ENCODE data around the gene C6orf136. TPM values are rescaled to one million over a fixed set of nuclear protein-coding genes. Genes with fewer than 3 reads are reported as not detected.

The C6orf136 gene
- total RNA-seq, 1 donor from 2014 or later: 18.8 TPM

DNA sequence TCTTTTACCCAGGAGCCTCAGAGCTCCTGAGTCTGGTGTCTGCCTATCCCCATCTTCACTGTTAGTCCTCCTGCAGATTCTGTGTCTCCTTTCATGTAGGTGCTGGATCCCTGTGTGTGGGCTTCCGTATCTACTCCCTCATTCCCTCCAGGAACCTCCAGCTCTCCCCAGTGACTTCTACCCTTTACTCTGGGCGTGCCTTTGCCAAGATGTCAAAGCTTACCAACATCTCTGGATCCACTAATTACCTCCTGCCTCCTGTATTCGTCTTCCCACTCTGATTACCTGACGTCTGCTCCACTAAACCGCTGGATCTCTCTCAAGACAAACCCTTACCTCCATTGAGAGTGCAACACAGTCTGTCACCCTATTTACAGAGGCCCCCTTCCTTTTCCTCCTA is 2.2 kb upstream of the C6orf136 start:
- Mint-ChIP-seq H3K4me3 (ENCODE audit: low read depth) (no peak overlapping the region), H3K27ac (peak overlapping the region; percentile 15)
- TF ChIP-seq, protein P1, sequence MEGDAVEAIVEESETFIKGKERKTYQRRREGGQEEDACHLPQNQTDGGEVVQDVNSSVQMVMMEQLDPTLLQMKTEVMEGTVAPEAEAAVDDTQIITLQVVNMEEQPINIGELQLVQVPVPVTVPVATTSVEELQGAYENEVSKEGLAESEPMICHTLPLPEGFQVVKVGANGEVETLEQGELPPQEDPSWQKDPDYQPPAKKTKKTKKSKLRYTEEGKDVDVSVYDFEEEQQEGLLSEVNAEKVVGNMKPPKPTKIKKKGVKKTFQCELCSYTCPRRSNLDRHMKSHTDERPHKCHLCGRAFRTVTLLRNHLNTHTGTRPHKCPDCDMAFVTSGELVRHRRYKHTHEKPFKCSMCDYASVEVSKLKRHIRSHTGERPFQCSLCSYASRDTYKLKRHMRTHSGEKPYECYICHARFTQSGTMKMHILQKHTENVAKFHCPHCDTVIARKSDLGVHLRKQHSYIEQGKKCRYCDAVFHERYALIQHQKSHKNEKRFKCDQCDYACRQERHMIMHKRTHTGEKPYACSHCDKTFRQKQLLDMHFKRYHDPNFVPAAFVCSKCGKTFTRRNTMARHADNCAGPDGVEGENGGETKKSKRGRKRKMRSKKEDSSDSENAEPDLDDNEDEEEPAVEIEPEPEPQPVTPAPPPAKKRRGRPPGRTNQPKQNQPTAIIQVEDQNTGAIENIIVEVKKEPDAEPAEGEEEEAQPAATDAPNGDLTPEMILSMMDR (IDR thresholded peaks at IDR 0.05; ENCODE audit: unreplicated experiment): no peak

GRCh38 chr6:30645989-30646388 is 944 bp upstream of the C6orf136 start:
- Mint-ChIP-seq H3K4me1 (ENCODE audit: low read depth) (peaks cover 21% of the 10 kb centered on the region), H3K9me3 (ENCODE audit: low read depth) (no peaks in the 10 kb centered on the region), H3K36me3 (ENCODE audit: insufficient read depth) (peaks cover 27% of the 10 kb centered on the region), H3K27ac (peak overlapping the region; percentile 94), H3K27me3 (no peaks in the 10 kb centered on the region), H3K4me3 (ENCODE audit: low read depth) (peak overlapping the region; percentile 86)
- TF ChIP-seq, protein P1 (IDR thresholded peaks at IDR 0.05; ENCODE audit: unreplicated experiment): no peak
- DNase-seq (ENCODE audit: low spot score, unreplicated experiment): no peak

More for the DNA sequence above, 2.2 kb upstream of the C6orf136 start:
- Mint-ChIP-seq H3K4me1 (ENCODE audit: low read depth) (peaks cover 21% of the 10 kb centered on the region), H3K27me3 (no peaks in the 10 kb centered on the region), H3K9me3 (ENCODE audit: low read depth) (no peaks in the 10 kb centered on the region), H3K36me3 (ENCODE audit: insufficient read depth) (peaks cover 30% of the 10 kb centered on the region)
- no peak for DNase-seq (ENCODE audit: low spot score, unreplicated experiment)

GRCh38 chr6:30647242-30648116 is 546 bp downstream of the C6orf136 start:
- H3K27ac Mint-ChIP-seq: peak overlapping the region; percentile 96
- peaks cover 17% of the 10 kb centered on the region for H3K4me1 Mint-ChIP-seq (ENCODE audit: low read depth)
- TF ChIP-seq, protein P1 (IDR thresholded peaks at IDR 0.05; ENCODE audit: unreplicated experiment): no peak
- H3K36me3 Mint-ChIP-seq (ENCODE audit: insufficient read depth): peaks cover 21% of the 10 kb centered on the region
- no peaks in the 10 kb centered on the region for H3K27me3 Mint-ChIP-seq
- H3K9me3 Mint-ChIP-seq (ENCODE audit: low read depth): no peaks in the 10 kb centered on the region
- peak overlapping the region; percentile 86 for H3K4me3 Mint-ChIP-seq (ENCODE audit: low read depth)
- peak; percentile 85 for DNase-seq (ENCODE audit: low spot score, unreplicated experiment)

GRCh38 chr6:30651143-30651542 is 4.2 kb downstream of the C6orf136 start:
- TF ChIP-seq, protein P1 (IDR thresholded peaks at IDR 0.05; ENCODE audit: unreplicated experiment): no peak
- Mint-ChIP-seq H3K36me3 (ENCODE audit: insufficient read depth) (peaks cover 14% of the 10 kb centered on the region), H3K27me3 (no peaks in the 10 kb centered on the region), H3K4me3 (ENCODE audit: low read depth) (no peak overlapping the region), H3K27ac (peak overlapping the region; percentile 62), H3K9me3 (ENCODE audit: low read depth) (no peaks in the 10 kb centered on the region), H3K4me1 (ENCODE audit: low read depth) (peaks cover 11% of the 10 kb centered on the region)
- DNase-seq (ENCODE audit: low spot score, unreplicated experiment): no peak

GRCh38 chr6:30654798-30655742 is 8.1 kb downstream of the C6orf136 start:
- no peak for DNase-seq (ENCODE audit: low spot score, unreplicated experiment)
- H3K27me3 Mint-ChIP-seq: no peaks in the 10 kb centered on the region
- no peak overlapping the region for H3K27ac Mint-ChIP-seq
- peaks cover 24% of the 10 kb centered on the region for H3K36me3 Mint-ChIP-seq (ENCODE audit: insufficient read depth)
- no peaks in the 10 kb centered on the region for H3K9me3 Mint-ChIP-seq (ENCODE audit: low read depth)
- TF ChIP-seq, protein P1 (IDR thresholded peaks at IDR 0.05; ENCODE audit: unreplicated experiment): no peak
- H3K4me1 Mint-ChIP-seq (ENCODE audit: low read depth): no peaks in the 10 kb centered on the region
- no peak overlapping the region for H3K4me3 Mint-ChIP-seq (ENCODE audit: low read depth)

All from progenitor cell of endocrine pancreas (in vitro differentiated cells).